DMS53 (cell line): ENCODE measurements around the gene IFT25.
"Not testable (repeated sequence)": the region's sequence is repeated elsewhere in the genome, so short reads cannot be mapped to it uniquely, and the experiment has no call there.

Experiments
- DNase-seq: peaks from one replicate; lab custom pipeline; 2025; lab: John Stamatoyannopoulos, UW

IFT25 gene

DNA sequence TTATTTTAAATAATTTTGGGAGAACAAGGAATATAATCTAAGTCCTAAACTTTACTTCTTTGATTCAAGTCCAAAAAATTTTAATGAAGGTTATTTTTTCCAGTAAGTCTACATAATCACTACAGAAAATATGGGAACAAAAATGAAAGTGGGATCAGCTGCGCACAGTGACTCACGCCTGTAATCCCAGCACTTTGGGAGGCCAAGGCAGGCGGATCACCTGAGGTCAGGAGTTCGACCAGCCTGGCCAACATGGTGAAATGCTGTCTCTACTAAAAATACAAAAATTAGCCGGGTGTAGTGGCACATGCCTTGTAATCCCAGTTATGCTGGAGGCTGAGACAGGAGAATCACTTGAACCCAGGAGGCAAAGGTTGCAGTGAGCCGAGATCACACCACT lies 61.9 kb downstream of the IFT25 start:
- DNase-seq, result not testable (repeated sequence)

DNA sequence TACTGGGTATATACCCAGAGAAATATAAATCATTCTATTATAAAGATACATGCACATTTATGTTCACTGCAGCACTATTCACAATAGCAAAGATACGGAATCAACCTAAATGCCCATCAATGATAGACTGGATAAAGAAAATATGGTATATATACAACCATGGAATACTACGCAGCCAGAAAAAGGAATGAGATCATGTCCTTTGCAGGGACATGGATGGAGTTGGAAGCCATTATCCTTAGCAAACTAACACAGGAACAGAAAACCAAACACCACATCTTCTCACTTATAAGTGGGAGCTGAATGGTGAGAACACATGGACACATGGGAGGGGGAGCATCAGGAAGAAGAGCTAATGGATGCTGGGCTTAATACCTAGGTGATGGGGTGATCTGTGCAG lies 63.6 kb downstream of the IFT25 start:
- not testable (repeated sequence) for DNase-seq

DNA sequence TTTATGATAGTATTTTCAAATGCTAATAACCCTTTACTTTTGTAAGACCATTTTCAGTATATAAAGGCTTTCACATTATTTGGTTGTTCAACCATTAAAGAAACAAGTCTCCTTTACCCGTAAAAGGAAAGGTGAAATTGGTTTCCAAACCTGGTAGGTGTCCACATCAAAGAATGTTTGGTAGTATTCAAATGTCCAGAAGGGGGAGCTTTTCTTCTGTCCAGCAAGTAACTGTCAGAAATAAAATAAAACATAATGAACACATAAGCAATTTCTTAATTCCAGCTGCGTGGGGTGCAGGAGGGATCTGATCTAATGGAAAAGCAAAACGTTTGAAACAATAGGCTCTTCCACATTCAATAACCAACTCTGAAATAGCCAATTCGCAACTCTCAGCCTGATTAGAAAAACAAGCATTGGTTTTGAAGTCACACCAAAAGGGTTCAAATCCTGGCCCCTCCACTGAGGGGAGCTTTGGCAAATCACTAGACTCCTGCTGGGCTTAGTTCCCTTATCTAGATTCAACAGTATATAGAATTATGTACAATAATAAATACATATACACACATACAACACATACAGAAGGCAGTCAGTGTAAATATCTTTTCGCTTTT lies 66.9 kb downstream of the IFT25 start:
- peak; percentile 89 for DNase-seq

DNA sequence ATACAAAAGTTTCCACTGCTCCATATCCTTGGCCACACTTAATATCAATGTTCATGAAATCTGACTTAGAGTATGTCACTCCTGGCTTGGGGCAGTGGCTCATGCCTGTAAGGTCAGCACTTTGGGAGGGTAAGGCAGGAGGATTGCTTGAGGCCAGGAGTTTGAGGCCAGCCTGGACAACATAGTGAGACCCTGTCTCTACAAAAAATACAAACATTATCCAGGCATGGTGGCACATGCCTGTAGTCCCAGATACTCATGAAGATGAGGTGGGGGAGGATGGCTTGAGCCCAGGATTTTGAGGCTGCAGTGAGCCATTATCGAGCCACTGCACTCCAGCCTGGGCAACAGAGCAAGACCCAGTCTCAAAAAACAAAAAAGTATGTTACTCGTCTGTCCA lies 70.3 kb downstream of the IFT25 start:
- DNase-seq, result not testable (repeated sequence)

DNA sequence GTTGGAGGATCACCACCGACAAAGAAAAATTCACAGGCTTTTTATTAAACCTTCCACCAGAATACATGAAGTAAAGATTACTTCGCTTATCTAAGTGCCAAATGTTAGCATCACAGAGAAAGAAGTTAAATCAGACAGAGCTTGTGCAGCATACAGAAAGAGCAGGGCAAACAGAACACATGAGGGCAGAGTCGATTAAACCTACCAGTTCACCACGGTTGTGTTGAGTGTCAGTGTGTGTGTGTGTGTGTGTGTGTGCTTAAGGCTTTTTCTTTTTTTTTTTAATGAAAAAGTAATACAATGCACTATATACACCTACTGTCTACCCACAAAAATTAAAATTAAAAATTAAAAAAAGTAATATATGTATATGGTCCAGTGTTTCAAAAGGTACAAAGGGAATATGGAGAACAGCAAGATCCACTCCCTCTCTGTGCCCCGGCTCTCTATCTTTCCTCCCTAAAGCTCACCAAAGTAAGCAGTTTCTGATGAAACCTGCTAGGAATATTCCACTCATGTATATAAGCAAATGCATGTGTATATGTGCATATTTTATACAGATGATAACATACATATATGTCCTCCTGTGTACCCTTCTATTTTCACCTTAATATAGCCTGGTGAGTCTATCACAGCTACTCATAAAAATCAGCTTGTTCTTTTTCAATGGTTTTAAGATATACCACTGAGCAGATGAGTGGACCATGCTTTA lies 73.6 kb downstream of the IFT25 start:
- no peak for DNase-seq
